ENCODE data around the gene MCOLN2.

MCOLN2 gene

DNA sequence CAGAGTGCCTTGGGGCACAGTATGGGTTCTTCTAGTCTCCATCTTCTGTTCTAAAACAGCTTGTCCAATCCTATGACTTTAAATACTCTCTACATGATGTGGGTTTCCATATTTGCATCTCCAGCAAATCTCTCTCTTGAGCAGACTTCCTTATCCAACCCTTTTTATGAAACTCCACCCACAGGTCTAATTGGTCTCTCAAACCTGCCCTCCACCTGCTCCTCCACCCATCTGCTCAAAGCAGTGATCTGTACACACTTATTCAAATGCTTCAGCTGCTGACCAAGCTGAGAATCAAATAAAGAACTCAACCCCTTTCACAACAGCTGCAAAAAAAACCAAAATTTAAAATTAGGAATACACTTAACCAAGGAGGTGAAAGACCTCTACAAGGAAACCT lies 11.5 kb downstream of the MCOLN2 start:
- DNase-seq (ENCODE audit: low read depth), result no peak

DNA sequence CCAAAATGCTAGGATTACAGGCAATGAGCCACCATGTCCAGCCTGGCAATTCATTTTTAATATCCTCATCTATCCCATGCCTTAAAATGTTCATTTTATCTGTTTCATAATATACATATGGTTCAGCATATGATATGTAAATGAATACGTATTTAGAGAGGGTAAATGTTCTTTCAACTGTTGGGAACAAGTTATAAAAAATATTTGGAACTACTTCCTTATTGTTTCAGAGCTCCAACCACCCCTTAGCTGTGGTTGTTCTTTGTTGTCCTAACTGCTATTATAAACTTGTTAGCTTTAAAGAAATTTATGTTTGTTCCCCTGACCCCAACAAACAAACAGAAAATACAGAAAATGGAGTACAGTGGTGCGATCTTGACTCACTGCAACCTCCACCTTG lies 14.5 kb downstream of the MCOLN2 start:
- DNase-seq (ENCODE audit: low read depth), result no peak

DNA sequence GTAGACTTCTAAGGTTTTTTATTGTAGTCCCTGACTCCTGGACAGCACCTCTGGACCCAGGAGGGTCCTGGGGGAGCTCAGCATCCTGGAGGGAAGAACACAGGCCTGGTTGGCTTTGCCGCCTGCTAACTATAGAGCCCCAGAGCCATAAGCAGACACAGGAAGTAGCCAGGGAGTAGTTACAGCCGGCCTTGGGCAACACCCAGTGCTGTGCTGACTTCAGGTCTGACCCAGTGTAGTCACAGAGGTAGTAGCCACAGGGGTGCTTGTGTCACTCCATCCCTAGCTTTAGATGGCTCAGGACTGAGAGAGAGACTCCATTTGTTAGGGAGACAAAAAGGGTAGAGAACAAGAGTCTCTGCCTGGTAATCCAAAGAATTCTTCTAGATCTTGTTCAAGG lies 21.9 kb downstream of the MCOLN2 start:
- DNase-seq (ENCODE audit: low read depth), result no peak

DNA sequence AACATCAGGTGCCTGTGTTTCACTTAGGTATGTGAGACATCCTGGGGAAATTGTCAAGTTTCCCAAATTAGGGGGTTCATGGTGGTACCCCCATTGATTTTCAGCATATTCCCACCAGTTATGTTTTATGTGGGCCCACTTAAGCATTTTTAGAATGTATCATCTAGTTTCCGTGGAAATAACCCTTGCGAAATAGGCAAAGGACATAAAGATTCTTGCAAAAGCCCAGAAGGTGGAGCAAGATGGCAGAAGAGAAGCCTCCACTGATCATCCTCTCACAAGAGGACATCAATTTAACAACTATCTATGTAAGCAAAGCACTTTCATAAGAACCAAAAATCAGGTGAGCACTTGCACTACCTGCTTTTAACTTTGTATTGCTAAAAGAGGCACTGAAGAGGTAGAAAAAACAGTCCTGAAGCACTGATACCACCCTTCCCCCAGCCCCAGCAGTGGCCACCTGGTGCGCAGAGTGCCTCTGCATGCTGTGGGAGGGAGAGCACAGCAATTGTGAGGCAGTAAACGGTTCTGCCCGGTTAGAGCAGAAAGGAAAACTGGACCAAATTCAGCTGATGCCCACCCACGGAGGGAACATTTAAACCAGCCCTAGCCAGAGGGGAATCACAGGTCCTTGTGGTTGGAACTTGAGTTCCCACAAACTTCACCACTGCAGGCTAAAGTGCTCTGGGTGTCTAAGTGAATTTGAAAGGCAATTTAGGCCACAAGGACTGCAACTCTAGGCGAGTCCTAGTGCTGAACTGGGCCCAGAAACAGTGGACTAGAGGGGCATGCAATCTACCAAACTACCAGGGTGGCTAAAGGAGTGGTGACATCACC lies 23.2 kb downstream of the MCOLN2 start:
- DNase-seq (ENCODE audit: low read depth), result no peak

DNA sequence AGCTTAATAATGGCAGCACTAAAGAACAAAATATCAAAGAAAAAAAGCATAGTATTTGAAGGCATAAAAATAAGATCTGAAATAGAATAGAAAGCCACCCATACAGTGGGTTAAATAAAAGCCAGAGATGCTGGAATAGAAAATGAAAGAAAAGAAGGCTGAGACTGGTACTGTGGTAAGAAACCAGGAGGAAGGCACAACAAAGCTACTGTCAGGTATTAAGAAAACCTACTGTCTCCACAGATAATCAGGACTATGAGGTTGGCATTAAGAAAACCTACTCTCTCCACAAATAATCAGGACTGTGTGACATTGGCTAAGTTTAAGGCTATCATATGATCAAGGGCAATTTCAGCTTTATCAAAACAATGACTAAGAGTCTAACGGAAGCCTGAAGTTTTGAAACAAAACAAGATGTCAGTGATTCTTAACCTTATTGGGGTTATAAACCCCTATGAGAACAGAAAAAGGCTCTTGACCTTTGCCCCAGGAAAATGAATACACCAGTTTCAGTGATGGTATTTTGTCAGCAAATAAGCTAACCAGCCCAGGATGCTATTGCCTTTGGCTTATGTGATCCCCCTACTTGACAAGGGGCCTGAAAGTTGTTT lies 24.4 kb downstream of the MCOLN2 start:
- no peak for DNase-seq (ENCODE audit: low read depth)

DNA sequence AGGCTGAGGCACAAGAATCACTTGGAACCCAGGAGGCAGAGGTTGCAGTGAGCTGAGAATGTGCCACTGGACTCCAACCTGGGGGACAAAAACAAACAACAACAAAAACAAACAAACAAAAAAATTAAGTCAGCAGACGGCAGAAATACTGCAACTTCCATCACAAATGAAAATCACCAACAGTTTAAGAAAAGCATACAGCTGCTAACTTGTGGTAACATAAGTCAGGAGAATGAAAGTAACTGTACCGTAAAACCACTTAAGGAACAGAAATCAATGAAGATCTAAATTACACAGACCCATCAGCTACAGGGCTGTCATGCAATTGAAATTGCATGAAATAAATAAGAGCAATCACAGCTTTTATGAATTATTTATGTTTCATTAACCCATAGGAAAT lies 25.0 kb downstream of the MCOLN2 start:
- DNase-seq (ENCODE audit: low read depth), result no peak

DNA sequence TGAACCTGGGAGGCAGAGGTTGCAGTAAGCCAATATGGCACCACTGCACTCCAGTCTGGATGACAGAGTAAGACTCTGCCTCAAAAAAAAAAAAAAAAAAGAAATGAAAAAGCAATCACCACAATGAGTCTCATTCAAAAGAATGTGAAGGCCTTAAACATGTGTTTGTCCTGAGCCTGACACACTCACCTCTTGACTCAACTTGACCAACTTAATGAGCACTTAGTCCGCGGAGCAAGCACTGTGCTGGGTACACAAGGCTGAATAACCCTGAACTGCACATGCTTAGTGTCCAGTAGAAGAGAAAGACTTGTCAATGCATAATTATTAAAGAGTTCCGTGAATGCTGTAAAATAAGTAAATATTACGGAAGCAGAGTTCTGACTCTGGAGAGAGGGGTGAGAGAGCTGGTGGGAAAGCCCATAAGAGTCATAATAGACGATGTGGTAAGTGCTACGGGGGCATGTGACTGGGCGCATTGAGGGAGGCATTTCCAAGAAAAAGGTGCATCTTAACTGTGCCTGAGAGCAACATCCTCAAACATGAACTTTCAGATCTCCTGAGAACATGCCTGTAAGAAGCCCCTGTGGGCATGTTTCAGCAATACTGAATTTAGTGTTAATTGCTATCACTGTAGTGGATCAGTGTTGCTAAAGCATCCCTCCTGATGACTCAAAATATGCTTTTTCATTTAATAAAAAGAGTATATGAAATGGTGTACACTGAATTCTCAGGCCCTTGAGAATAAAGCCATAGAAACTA lies 27.2 kb downstream of the MCOLN2 start:
- DNase-seq (ENCODE audit: low read depth), result no peak

DNA sequence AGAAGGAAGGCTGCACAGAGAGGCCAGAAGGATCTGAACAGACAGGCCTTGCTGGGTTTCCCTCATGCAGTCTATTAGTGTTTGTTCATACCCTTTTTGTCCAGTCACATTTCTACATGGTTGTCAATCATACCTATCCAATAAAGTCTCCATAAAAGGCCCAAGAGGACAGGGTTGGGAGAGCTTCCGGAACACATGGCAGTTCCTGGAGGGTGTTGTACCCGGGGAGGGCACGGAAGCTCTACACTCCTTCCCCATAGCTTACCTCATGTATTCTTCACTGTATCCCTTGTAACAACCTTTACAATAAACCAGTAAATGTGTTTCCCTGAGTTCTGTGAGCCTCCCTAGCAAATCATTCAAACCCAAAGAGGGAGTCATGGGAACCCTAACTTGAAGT lies 28.0 kb downstream of the MCOLN2 start:
- no peak for DNase-seq (ENCODE audit: low read depth)

DNA sequence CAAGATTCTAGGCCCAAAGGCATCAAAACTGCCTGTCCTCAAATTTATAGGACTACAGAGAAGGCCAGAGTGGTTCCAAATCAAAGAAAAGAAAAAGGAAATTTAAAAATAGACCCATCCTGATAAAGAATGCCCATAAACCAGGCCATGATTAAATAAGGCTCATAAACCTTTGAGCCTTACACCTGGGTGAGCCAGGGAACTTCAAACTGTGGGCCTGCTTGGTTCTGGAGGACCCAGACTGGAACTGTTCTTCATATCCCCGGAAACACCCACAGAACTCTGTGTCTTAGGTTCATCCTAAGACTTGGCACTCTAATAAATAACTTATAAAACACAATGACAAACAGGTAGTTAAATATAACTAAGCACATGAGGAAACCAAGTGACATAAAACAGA lies 28.8 kb downstream of the MCOLN2 start:
- DNase-seq (ENCODE audit: low read depth), result no peak

DNA sequence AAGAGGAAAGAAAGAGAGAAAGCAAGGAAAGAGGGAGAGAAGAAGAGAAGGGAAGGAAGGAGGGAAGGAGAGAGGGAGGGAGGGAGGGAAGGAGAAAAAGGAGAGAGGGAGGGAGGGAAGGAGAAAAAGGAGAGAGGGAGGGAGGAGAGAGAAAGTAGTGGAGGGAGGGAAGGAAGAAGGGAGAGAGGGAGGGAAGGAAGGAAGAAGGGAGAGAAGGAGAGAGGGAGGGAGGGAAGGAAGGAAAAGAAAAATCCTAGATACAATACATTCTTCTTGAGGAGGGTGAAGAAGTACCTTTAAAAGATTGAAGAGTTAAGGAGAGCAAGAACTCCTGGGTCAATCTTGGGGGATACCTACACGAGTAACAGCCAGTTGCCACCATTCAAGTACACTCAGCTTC lies 29.2 kb downstream of the MCOLN2 start:
- no peak for DNase-seq (ENCODE audit: low read depth)

DNA sequence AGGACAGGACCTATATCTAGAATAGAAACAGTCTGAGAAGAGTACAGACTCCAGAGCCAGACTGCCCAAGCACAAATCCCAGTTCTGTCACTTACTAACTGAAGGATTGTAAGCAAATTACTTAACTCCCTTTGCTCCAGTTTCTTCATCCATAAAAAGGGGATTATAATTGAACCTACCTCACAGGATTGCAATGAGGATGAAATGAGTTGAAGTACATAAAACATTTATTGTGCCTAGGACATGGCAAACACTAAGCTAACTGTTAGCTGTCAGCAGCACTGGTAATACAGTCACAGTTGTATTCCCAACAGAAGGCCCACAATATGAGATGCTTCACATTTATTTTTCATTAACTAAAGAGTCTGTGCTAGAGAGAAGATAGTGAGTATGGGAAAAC lies 33.9 kb downstream of the MCOLN2 start:
- no peak for DNase-seq (ENCODE audit: low read depth)

DNA sequence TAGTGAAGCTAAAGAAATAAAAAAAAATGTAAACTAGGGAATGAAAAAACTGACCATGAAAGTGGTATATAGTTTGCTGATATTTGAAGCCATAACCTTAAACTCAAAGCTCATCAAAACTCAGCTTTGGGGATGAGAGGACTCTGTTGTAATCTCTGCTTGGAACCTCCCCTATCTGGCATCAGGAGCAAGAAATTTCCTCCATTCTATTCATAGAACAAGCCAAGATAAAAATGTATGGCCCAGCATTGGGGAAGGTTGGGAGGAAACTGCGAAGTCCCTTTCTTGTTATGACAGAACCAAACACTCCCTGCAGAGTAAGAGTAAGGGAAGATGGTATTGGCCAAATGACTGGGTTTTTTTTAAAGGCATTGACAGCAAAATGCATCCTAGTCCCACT lies 35.6 kb downstream of the MCOLN2 start:
- DNase-seq (ENCODE audit: low read depth), result no peak

DNA sequence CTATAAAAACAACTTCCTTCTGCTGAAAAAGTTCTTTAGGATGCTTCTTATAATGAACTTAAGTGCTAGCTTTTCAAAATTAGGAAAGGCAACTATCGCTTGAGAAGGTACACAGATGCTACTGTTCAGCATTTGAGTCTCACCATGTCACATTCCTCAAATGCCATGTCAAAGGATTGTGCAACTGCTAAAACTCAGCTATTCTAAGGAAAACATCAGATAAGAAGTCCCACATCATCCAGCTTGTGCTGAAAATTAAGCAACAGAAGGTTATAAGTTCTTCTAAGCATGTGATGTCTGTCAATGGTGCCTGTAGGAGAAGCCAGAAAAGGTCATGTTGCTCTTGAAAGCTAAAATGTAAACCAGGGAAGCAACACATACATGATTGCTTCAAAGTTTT lies 36.5 kb downstream of the MCOLN2 start:
- no peak for DNase-seq (ENCODE audit: low read depth)

DNA sequence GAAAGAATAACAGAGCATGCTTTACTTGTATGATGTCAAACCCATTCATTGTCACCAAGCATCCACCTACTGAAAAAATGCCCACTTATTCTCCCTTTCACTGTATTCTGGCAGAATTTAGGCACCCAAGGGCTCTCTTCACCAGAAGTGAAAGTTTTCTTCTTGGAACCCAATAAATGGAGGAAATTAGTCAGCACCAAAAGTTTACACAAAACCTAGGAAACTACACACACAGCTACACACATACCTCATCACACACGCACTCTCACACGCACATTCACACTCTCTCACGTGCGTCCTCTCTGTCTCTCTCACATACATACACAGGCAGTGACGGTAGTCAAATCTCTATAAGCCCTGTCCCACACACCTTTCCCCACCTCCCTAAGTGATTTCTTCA lies 37.6 kb downstream of the MCOLN2 start:
- no peak for DNase-seq (ENCODE audit: low read depth)

DNA sequence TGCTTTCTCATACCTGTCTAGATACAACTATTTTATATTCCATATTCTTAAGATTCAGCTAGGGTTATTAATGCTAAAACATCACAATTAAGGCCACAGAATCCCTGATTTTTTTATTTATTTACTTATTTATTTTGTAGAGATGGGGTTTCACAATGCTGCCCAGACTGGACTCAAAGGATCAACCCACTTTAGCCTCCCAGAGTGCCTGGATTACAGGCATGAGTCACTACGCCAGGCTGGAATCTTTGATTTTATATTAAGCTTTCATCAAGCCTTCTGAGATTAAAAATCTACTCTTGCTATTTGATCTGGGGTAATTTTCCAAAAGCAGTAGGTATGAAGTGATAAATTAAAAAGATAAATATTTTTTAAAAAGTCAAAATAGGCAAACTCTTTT lies 38.9 kb downstream of the MCOLN2 start:
- no peak for DNase-seq (ENCODE audit: low read depth)

DNA sequence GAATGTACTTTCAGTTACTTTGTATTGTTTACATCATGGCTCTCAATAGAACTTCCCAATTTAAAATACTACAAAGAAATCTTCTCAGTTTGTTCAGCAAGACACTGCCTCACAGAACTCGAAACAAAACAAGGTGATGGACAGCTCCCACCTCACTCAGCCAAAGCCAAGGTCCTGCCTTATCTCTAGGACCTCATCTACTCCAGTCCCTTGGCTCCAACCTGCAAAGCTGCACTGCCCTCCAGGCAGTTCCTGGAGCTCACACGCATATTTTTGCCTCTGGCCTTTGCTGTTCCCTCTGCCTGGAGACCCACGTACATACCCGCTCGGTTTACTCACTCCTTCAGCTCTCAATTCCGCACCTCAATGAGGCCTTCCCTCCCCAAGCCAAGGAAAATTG lies 40.3 kb downstream of the MCOLN2 start:
- DNase-seq (ENCODE audit: low read depth), result no peak

DNA sequence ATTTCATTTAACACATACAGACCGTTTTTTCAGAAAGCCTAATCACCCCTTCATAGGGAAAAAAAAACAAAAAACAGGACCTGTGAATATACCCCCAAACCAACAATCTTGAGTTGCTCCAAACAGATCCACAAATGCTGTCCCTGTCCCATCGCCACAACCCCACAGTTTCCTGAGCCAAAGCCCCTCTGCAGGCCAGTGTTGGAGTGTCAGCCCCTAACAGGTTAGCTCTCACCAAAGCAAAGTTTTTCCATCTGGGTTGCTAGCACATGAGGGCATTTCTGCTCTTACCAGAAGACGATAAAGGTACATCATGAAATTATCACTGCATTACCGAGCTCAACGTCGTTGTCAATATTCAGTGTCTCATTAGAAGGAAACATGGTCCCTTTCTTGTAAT lies 40.8 kb downstream of the MCOLN2 start:
- DNase-seq (ENCODE audit: low read depth), result no peak

DNA sequence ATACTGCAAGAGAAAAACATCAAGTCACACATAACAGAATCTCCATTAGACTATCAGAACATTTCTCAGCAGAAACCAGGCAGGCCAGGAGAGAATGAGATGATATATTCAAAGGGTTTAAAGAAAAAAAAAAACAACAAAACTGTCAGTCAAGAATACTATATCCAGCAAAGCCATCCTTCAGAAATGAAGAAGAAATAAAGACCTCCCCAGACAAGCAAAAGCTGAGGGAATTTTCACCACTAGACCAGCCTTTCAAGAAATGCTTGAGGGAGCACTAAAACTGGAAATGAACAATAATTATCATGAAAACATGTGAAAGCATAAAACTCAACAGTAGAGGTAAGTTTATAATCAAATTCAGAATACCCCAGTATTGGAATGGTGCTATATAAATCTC lies 47.2 kb downstream of the MCOLN2 start:
- DNase-seq (ENCODE audit: low read depth), result no peak

DNA sequence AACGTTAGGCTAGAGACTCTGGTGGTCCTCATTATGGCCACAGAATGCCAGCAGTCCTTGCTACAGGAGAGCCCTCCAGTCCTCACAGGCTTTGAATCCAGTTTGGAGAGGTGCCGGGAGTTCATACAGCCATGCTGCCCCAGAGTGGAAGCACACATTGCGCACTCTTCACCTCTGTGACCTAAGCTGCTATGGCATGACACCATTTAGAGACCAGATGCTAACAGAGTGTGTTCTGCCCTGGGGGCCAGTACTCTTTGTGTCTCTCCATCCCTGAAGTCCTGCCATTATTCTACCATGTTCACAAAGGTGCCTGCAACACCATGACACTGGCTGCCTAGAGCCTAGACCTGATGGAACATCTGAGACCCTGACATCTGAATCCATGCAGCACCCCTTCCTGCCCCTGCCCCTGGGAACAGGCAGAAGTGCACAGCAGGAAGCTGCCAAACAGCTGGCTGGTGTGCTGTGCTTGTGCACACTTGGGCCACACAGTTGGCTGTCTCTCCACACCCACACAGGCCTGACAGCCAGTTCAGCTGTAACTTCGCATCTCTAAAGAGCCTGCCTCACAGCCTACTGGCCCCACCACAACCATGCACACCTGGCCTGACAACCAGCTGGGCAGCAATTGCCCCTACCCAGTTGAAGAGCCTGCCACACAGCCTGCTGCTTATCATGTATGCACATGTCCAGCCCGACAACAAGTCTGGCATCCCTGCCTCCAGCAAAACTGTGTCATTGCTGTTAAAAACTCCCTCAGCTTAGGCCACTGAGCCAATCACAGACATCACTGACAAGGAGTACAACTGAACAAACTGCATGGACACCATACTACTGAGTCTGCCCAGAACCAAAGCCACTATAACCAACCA lies 49.1 kb downstream of the MCOLN2 start:
- no peak for DNase-seq (ENCODE audit: low read depth)

DNA sequence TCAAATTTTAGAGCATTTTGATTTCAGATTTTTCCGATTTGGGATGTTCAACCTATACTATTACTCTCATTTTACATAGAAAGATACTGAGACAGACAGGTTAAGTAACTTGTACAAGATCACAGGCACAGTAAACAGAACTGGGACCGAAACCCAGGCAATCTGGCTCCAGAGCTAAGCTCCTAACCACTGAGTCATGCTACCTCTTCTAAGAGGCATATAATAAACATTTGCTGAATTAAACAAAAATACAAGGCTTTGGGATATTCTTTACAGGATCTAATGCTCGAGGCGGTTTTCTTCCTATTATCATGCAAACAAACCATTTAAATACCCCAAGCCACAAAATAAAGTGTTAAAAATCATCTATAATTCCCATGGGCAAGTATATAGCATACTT lies 50.3 kb downstream of the MCOLN2 start:
- no peak for DNase-seq (ENCODE audit: low read depth)

DNA sequence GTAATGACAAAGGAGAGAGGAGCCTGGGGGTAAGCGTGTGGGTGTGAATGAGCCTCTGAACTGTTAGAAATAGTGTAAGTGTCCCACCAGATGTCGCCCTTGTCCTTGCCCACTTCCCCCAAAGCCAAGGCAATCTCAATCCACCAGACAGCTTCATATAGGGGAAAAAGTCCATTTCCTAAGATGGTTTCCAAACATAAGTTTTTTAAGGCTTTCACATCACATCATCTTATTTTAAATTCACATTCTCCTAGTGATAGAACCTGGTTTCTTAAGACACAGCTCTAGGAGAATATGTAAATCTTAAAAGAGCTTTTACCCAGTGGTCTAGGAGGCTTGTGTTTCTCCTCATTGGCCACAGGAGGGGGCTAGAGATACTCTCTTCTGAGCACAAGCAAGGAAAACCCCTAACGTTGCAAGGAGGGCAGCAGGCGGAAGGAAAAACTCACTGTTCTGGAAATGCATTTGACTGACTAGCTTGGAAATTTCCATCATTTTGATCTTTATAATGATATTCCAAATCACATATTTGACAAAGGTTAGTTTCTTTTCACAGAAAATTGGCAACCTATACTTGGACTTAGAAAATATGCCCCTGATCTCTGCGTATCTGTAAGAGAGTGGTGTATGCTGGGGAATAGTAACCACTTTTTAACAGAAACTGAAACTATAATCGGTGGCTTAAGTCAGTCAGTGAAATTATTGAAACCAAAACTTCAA lies 52.0 kb downstream of the MCOLN2 start:
- peak; percentile 57 for DNase-seq (ENCODE audit: low read depth)

DNA sequence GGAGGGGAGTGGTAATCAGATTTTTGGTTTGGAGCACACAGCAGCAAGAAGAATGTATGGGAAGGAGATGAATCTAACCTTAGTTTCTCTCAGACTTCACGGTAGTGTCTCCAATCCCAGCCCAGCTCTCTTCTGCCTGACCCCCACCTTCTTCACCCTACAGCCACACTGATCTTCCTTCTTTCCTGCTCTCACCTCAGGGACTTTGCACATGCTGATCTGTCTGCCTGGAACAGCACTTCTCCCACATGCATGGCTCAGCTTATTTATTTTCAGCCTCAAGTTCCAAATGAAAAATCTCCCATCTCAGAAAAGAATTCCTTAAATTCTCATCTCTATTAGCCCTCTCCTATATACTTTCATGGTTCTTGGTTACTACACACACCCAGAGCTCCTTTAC lies 55.1 kb downstream of the MCOLN2 start:
- no peak for DNase-seq (ENCODE audit: low read depth)

Measured in T-helper 22 cell (primary cell).